Heart left ventricle (tissue), 16 donors: ENCODE data around the gene BNIPL. TPM values are rescaled to one million over a fixed set of nuclear protein-coding genes. Genes with fewer than 3 reads are reported as not detected.

Experiments
- ATAC-seq, 4 donors: fragments of 200-7000 bp; cut with Tn5 transposase; one replicate each; pipeline ENCODE4 v1.9.1; 2020 to 2022; ENCODE audit warnings: moderate library complexity in 4 of 4, mild to moderate bottlenecking in 3 of 4, moderate number of reproducible peaks in 1 of 4
- DNase-seq, 5 donors: peaks; one replicate each; pipeline ENCODE4 v3.0.0-alpha.2; 2020
- H3K27ac ChIP-seq, 12 donors: fragments of 200-600 bp; sonication (generic) in 4 of 12; one replicate each; pipeline versions ENCODE4 v1.5.0 to v1.8.0; 2016 to 2022; ENCODE audit warnings: mild to moderate bottlenecking in 2 of 12
- H3K27me3 ChIP-seq, 9 donors: fragments of 200-600 bp; sonication (generic) in 2 of 9; one replicate each; pipeline versions ENCODE4 v1.5.1 to v1.8.0; 2016 to 2022; ENCODE audit warnings: mild to moderate bottlenecking in 3 of 9
- H3K36me3 ChIP-seq, 9 donors: fragments of 200-600 bp; sonication (generic) in 2 of 9; one replicate each; pipeline versions ENCODE4 v1.5.0 to v1.8.0; 2018 to 2022; ENCODE audit warnings: mild to moderate bottlenecking in 2 of 9
- H3K4me1 ChIP-seq, 12 donors: fragments of 200-600 bp; sonication (generic) in 4 of 12; one replicate each; pipeline versions ENCODE4 v1.5.0 to v1.8.0; 2016 to 2022; ENCODE audit warnings: mild to moderate bottlenecking in 3 of 12
- H3K4me3 ChIP-seq, 12 donors: fragments of 200-600 bp; sonication (generic) in 4 of 12; one replicate each; pipeline versions ENCODE4 v1.5.0 to v1.8.0; 2017 to 2022; ENCODE audit warnings: mild to moderate bottlenecking in 9 of 12, moderate library complexity in 4 of 12
- H3K9me3 ChIP-seq, 12 donors: fragments of 200-600 bp; sonication (generic) in 4 of 12; one replicate each; pipeline versions ENCODE4 v1.5.0 to v1.8.0; 2016 to 2022; ENCODE audit warnings: mild to moderate bottlenecking in 1 of 12
- CTCF ChIP-seq, 12 donors: fragments of 200-600 bp; sonication (generic) in 4 of 12; IDR thresholded peaks; one replicate each; pipeline versions ENCODE4 v1.5.0 to v1.8.0; 2018 to 2022; ENCODE audit warnings: antibody characterized with exemption in 12 of 12, mild to moderate bottlenecking in 5 of 12
- POLR2A ChIP-seq, 2 donors: fragments of 450-650 bp; IDR thresholded peaks; one replicate each; pipeline ENCODE4 v1.6.1; 2017; ENCODE audit warnings: antibody characterized with exemption in 2 of 2, mild to moderate bottlenecking in 2 of 2, moderate library complexity in 2 of 2
- WGBS, 4 donors: extraction: QIAGEN DNeasy Blood & Tissue Kit in 2 of 4; methylation state at CpG; one replicate each; pipeline versions ENCODE4 v1.1.5 to v1.1.7; 2013 to 2018; 5-methylcytosine and 5-hydroxymethylcytosine counted together
- intact Hi-C, 10 donors: fragments of 100-400 bp; cut with DNase I; formaldehyde crosslinking; loops; one replicate each; pipeline versions ENCODE4 v1.11.1 to v1.14.2; 2022
- polyA plus RNA-seq, 2 donors: library from polyadenylated mRNA; stranded (reverse); fragments of 200-250 nt; gene quantifications; one replicate each; pipeline ENCODE4 v1.2.3, GENCODE V29; 2013
- total RNA-seq, 9 donors: library from RNA; depleted of rRNA in 2 of 9; stranded (reverse); fragments of >200 nt in 2 of 9; fragmentation: NEBNext Ultra II Directional in 3 of 9; extraction: Animal tissue kit (Norgen Biotek cat#: 25700) in 3 of 9; gene quantifications; one replicate each; pipeline versions ENCODE4 v1.1.0 to v1.2.4, GENCODE V29; 2016 to 2023
- donor health status: ischemic (EF 13 %, LVEDD 7.1; RV severe dilation, severe dysfunction).
- donor health status: healthy with polysubstance abuse.
- donor health status: DM: no; HTN: yes; CAD: no.
- donor health status: DM: no; HTN: no; CAD: no.
- donor health status: ischemic (EF 25% LVEDD 6.9; RV normal size, moderate dysfunction).
- donor health status: ischemic (EF 25% LVEDD 5.7; RV mildly dilated, moderate dysfunction).
- donor health status: healthy.
- donor health status: DM: yes; HTN: yes; CAD: no.
- donor health status: ischemic (EF 35%, LVEDD 5.7; RV mildly dilated, moderate dysfunction).
- donor health status: nonischemic (EF 11% LVEDD 7.7; RV severe dilation, severe dysfunction).
- donor health status: DM: yes; HTN: yes; CAD: no.
- donor health status: PGD.
- donor health status: ischemic (EF 29% LVEDD 5.4; RV normal size, mild dysfunction).
- donor health status: nonischemic (EF 23%, LVEDD 6.1; RV moderate dilation, normal function).

Gene BNIPL
- total and polyA plus RNA-seq, 11 donors, result 0.07 to 0.65 (median 0.38) TPM; not detected in 2

- H3K36me3 ChIP-seq, result peaks cover 2 to 58% (median 39%) of the 10 kb centered on the region in 9 donors
- peak overlapping the region in 3 of 12 donors; percentile 1 to 95 (median 24) for H3K27ac ChIP-seq
- DNase-seq, result no peak
- no peaks in the 10 kb centered on the region for H3K27me3 ChIP-seq
- ATAC-seq, result no peak
- intact Hi-C loops, result no loop called here
- H3K9me3 ChIP-seq, result no peaks in the 10 kb centered on the region
- peaks cover 0 to 53% (median 20%) of the 10 kb centered on the region in 12 donors for H3K4me1 ChIP-seq
- WGBS, 4 donors, result 82 to 88% (median 85%) methylated on average over 2 of the region's 2 CpGs
- TF ChIP-seq POLR2A (IDR thresholded peaks at IDR 0.05), result peak in 1 of 2 donors; percentile 3
- no peak for TF ChIP-seq CTCF (IDR thresholded peaks at IDR 0.05)
- H3K4me3 ChIP-seq, result no peak overlapping the region
Observed at GRCh38 chr1:151050051-151050688, 13.8 kb downstream of the BNIPL start.

- intact Hi-C loops, result no loop called here
- TF ChIP-seq POLR2A (IDR thresholded peaks at IDR 0.05) (no peak), CTCF (IDR thresholded peaks at IDR 0.05) (no peak)
- peak overlapping the region in 1 of 12 donors; percentile 56 for H3K27ac ChIP-seq
- ATAC-seq (no peak), DNase-seq (no peak)
- H3K27me3 ChIP-seq, result no peaks in the 10 kb centered on the region
- H3K4me3 ChIP-seq, result no peak overlapping the region
- 64 to 79% (median 72%) methylated on average over 2 of the region's 2 CpGs for WGBS, 4 donors
- H3K9me3 ChIP-seq, result no peaks in the 10 kb centered on the region
- H3K36me3 ChIP-seq, result peaks cover 2 to 71% (median 52%) of the 10 kb centered on the region in 9 donors
- H3K4me1 ChIP-seq, result peaks cover 0 to 66% (median 29%) of the 10 kb centered on the region in 12 donors
Observed at GRCh38 chr1:151051356-151052009, 15.1 kb downstream of the BNIPL start.

GRCh38 chr1:151054971-151055547 lies 18.7 kb downstream of the BNIPL start:
- Histone ChIP-seq H3K27me3 (no peaks in the 10 kb centered on the region), H3K36me3 (peaks cover 2 to 72% (median 57%) of the 10 kb centered on the region in 9 donors), H3K4me1 (peaks cover 8 to 64% (median 32%) of the 10 kb centered on the region in 12 donors), H3K9me3 (no peaks in the 10 kb centered on the region), H3K4me3 (peak overlapping the region in 1 of 12 donors; percentile 94), H3K27ac (peak overlapping the region in 3 of 12 donors; percentile 94 to 98 (median 96))
- intact Hi-C loops, result loop anchor here in 5 of 10 donors (5.0 kb wide), 2 partner anchors 33 to 48 kb away; partner anchors contain the start of genes MINDY1 (in 4 of the 5) and PRUNE1 (in 4 of the 5)
- ATAC-seq, result no peak
- 76 to 90% (median 83%) methylated on average over 4 of the region's 4 CpGs for WGBS, 4 donors
- no peak for DNase-seq
- TF ChIP-seq POLR2A (IDR thresholded peaks at IDR 0.05) (no peak), CTCF (IDR thresholded peaks at IDR 0.05) (no peak)

DNA sequence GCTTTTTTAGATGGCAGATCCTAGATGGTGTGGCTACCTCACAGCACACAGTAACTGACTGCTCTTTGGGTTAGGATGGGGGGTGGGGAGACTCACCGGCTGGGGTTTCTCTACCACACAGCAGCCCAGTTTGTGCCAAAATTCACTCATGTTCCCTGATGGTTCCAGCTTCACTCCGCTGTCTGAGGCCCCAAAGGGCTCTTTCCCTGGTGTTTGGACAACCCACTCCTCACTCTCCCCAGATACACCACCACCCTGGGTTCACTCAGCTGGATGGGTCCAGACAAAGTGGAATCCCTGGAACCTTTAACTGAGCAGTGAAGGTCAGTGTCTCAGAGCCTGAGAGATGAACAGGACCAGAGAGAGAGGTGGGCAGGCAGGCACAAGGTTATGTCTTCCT lies 19.2 kb downstream of the BNIPL start:
- Histone ChIP-seq H3K4me1 (peaks cover 8 to 64% (median 32%) of the 10 kb centered on the region in 12 donors), H3K4me3 (peak overlapping the region in 2 of 12 donors; percentile 11 to 94), H3K27ac (peak overlapping the region in 8 of 12 donors; percentile 28 to 99 (median 95)), H3K36me3 (peaks cover 2 to 67% (median 54%) of the 10 kb centered on the region in 9 donors), H3K27me3 (no peaks in the 10 kb centered on the region), H3K9me3 (no peaks in the 10 kb centered on the region)
- TF ChIP-seq POLR2A (IDR thresholded peaks at IDR 0.05) (no peak), CTCF (IDR thresholded peaks at IDR 0.05) (no peak)
- ATAC-seq, result no peak
- DNase-seq, result no peak
- intact Hi-C loops, result loop anchor here in 5 of 10 donors (5.0 kb wide), 2 partner anchors 33 to 48 kb away; partner anchors contain the start of genes MINDY1 (in 4 of the 5) and PRUNE1 (in 4 of the 5)
- 42 to 78% (median 46%) methylated on average over 1 to 2 of the region's 2 CpGs for WGBS, 4 donors
